Loucy (cell line): ENCODE data around the gene TOM1L2.

Source experiments
- CTCF ChIP-seq: fragments of 200-600 bp; sonication (generic); conservative IDR thresholded peaks from 2 replicates; pipeline ENCODE4 v1.5.1; 2014; ENCODE audit warnings: mild to moderate bottlenecking, antibody characterized with exemption, low read length
- EZH2phosphoT487 ChIP-seq: fragments of 200-600 bp; IDR thresholded peaks from 2 replicates; pipeline ENCODE4 v1.6.1; 2018; ENCODE audit warnings: antibody characterized with exemption, mild to moderate bottlenecking, moderate library complexity, borderline replicate concordance

GRCh38 chr17:17797119-17797809, 174.9 kb downstream of the TOM1L2 start:
- TF ChIP-seq CTCF (no peak), EZH2phosphoT487 (no peak)
